Measurements from ENCODE around the gene AFDN.

Gene AFDN

GRCh38 chr6:167841981-167842380 lies 15.3 kb downstream of the AFDN start:
- CTCF ChIA-PET, result no interaction called here
- no peak for DNase-seq (ENCODE audit: extremely low spot score)
- POLR2A ChIA-PET, result no interaction called here
- TF ChIP-seq BHLHE40 (IDR thresholded peaks at IDR 0.05; ENCODE audit: borderline replicate concordance), result no peak
- TF ChIP-seq HDGF (IDR thresholded peaks at IDR 0.05; ENCODE audit: borderline replicate concordance), result no peak
- TF ChIP-seq FOXK2 (IDR thresholded peaks at IDR 0.05), result no peak
- no peak for TF ChIP-seq L3MBTL2 (conservative IDR thresholded peaks at IDR 0.05)
- TF ChIP-seq PKNOX1 (IDR thresholded peaks at IDR 0.05), result no peak
- no peak for TF ChIP-seq FOXM1 (IDR thresholded peaks at IDR 0.05; ENCODE audit: borderline replicate concordance)
- TF ChIP-seq TARDBP (IDR thresholded peaks at IDR 0.05), result no peak

- CTCF ChIA-PET, result no interaction called here
- no peak for TF ChIP-seq L3MBTL2 (conservative IDR thresholded peaks at IDR 0.05)
- no peak for TF ChIP-seq NFRKB (IDR thresholded peaks at IDR 0.05)
- no peak for TF ChIP-seq ZNF384 (IDR thresholded peaks at IDR 0.05)
- no peak for TF ChIP-seq FOXK2 (IDR thresholded peaks at IDR 0.05)
- no peak for TF ChIP-seq ARNT (IDR thresholded peaks at IDR 0.05)
- no peak for TF ChIP-seq ELF4 (IDR thresholded peaks at IDR 0.05)
- no peak for TF ChIP-seq SP1 (IDR thresholded peaks at IDR 0.05)
- no peak for TF ChIP-seq FOXM1 (IDR thresholded peaks at IDR 0.05; ENCODE audit: borderline replicate concordance)
- no peak for TF ChIP-seq HDGF (IDR thresholded peaks at IDR 0.05; ENCODE audit: borderline replicate concordance)
- TF ChIP-seq CTBP1 (IDR thresholded peaks at IDR 0.05; ENCODE audit: borderline replicate concordance), result no peak
- no peak for TF ChIP-seq TARDBP (IDR thresholded peaks at IDR 0.05)
- TF ChIP-seq LEF1 (IDR thresholded peaks at IDR 0.05; ENCODE audit: borderline replicate concordance), result no peak
- TF ChIP-seq FOXA1 (IDR thresholded peaks at IDR 0.05), result no peak
- no peak for TF ChIP-seq SUZ12 (IDR thresholded peaks at IDR 0.05)
- DNase-seq (ENCODE audit: extremely low spot score), result no peak
- POLR2A ChIA-PET, result no interaction called here
These were observed 15.7 kb downstream of the AFDN start for GRCh38 chr6:167842457-167842856.

- CTCF ChIA-PET, result interaction anchor here (0.5 to 2.0 kb wide), 3 partner anchors 15 to 491 kb away, joined by 3 to 8 read pairs (median 4); no protein-coding TSS in a partner anchor
- DNase-seq (ENCODE audit: extremely low spot score), result no peak
These were observed 16.3 kb downstream of the AFDN start for GRCh38 chr6:167843023-167843422.

GRCh38 chr6:167845856-167846255 lies 19.1 kb downstream of the AFDN start:
- CTCF ChIA-PET, result interaction anchor here (0.6 kb wide), 1 partner anchor 12 kb away, joined by 4 read pairs; no protein-coding TSS in a partner anchor
- POLR2A ChIA-PET, result no interaction called here
- peak; percentile 53 for TF ChIP-seq PKNOX1 (IDR thresholded peaks at IDR 0.05)
- no peak for TF ChIP-seq ELF4 (IDR thresholded peaks at IDR 0.05)
- DNase-seq (ENCODE audit: extremely low spot score), result no peak

More at GRCh38 chr6:167843023-167843422, 16.3 kb downstream of the AFDN start:
- POLR2A ChIA-PET, result no interaction called here
- TF ChIP-seq ELF4 (IDR thresholded peaks at IDR 0.05) (no peak), SP1 (IDR thresholded peaks at IDR 0.05) (no peak), HDGF (IDR thresholded peaks at IDR 0.05; ENCODE audit: borderline replicate concordance) (no peak), PKNOX1 (IDR thresholded peaks at IDR 0.05) (peak; percentile 48), SUZ12 (IDR thresholded peaks at IDR 0.05) (no peak), LEF1 (IDR thresholded peaks at IDR 0.05; ENCODE audit: borderline replicate concordance) (no peak), CTBP1 (IDR thresholded peaks at IDR 0.05; ENCODE audit: borderline replicate concordance) (no peak), ARNT (IDR thresholded peaks at IDR 0.05) (no peak)

- CTCF ChIA-PET, result no interaction called here
- no peak for DNase-seq (ENCODE audit: extremely low spot score)
- no peak for TF ChIP-seq FOXA1 (IDR thresholded peaks at IDR 0.05)
- peak; percentile 67 for TF ChIP-seq PKNOX1 (IDR thresholded peaks at IDR 0.05)
- POLR2A ChIA-PET, result no interaction called here
These were observed 20.4 kb downstream of the AFDN start for GRCh38 chr6:167846997-167847606.

- no peak for DNase-seq (ENCODE audit: extremely low spot score)
- POLR2A ChIA-PET, result no interaction called here
- no peak for TF ChIP-seq ARNT (IDR thresholded peaks at IDR 0.05)
- TF ChIP-seq SP1 (IDR thresholded peaks at IDR 0.05), result no peak
- CTCF ChIA-PET, result interaction anchor here (1.7 kb wide), 1 partner anchor 12 kb away, joined by 4 read pairs; no protein-coding TSS in a partner anchor
These were observed 21.2 kb downstream of the AFDN start for GRCh38 chr6:167847936-167848335.

- TF ChIP-seq BHLHE40 (IDR thresholded peaks at IDR 0.05; ENCODE audit: borderline replicate concordance) (no peak), L3MBTL2 (conservative IDR thresholded peaks at IDR 0.05) (no peak), ELF4 (IDR thresholded peaks at IDR 0.05) (no peak), ARNT (IDR thresholded peaks at IDR 0.05) (no peak), PKNOX1 (IDR thresholded peaks at IDR 0.05) (no peak), LEF1 (IDR thresholded peaks at IDR 0.05; ENCODE audit: borderline replicate concordance) (no peak), CTBP1 (IDR thresholded peaks at IDR 0.05; ENCODE audit: borderline replicate concordance) (no peak), HDGF (IDR thresholded peaks at IDR 0.05; ENCODE audit: borderline replicate concordance) (no peak), FOXM1 (IDR thresholded peaks at IDR 0.05; ENCODE audit: borderline replicate concordance) (no peak), FOXK2 (IDR thresholded peaks at IDR 0.05) (no peak), SUZ12 (IDR thresholded peaks at IDR 0.05) (no peak), SP1 (IDR thresholded peaks at IDR 0.05) (no peak), FOXA1 (IDR thresholded peaks at IDR 0.05) (no peak), TARDBP (IDR thresholded peaks at IDR 0.05) (no peak), NFRKB (IDR thresholded peaks at IDR 0.05) (no peak), ZNF384 (IDR thresholded peaks at IDR 0.05) (no peak)
- ChIA-PET POLR2A (no interaction called here), CTCF (interaction anchor here (0.6 to 1.7 kb wide), 2 partner anchors 13 to 175 kb away, joined by 4 to 6 read pairs; no protein-coding TSS in a partner anchor)
- no peak for DNase-seq (ENCODE audit: extremely low spot score)
These were observed 22.1 kb downstream of the AFDN start for GRCh38 chr6:167848783-167849182.
